Choroid plexus epithelial cell (primary cell): ENCODE measurements around the gene ST3GAL3.

Experiments used
- DNase-seq: peaks from one replicate; pipeline ENCODE4 v3.0.0-alpha.2; 2010; ENCODE audit warnings: low read depth
- H3K4me3 ChIP-seq: 2 replicates; pipeline ENCODE4 v1.5.1; 2011; ENCODE audit warnings: low read depth, mild to moderate bottlenecking, control low read depth, low read length, moderate library complexity
- CTCF ChIP-seq: conservative IDR thresholded peaks from 2 replicates; pipeline ENCODE4 v1.5.1; 2011; ENCODE audit warnings: low read depth, mild to moderate bottlenecking, control low read depth, inconsistent platforms, low read length, moderate library complexity

ST3GAL3 gene

GRCh38 chr1:43818691-43819090 lies 111.4 kb downstream of the ST3GAL3 start:
- no peak overlapping the region for H3K4me3 ChIP-seq
- no peak for DNase-seq
- no peak for TF ChIP-seq CTCF

GRCh38 chr1:43819357-43819756 lies 112.0 kb downstream of the ST3GAL3 start:
- DNase-seq: no peak
- no peak for TF ChIP-seq CTCF

GRCh38 chr1:43821471-43821870 lies 114.1 kb downstream of the ST3GAL3 start:
- no peak for TF ChIP-seq CTCF
- H3K4me3 ChIP-seq: no peak overlapping the region
- no peak for DNase-seq

More at GRCh38 chr1:43819357-43819756, 112.0 kb downstream of the ST3GAL3 start:
- no peak overlapping the region for H3K4me3 ChIP-seq

GRCh38 chr1:43822040-43822690 lies 114.8 kb downstream of the ST3GAL3 start:
- no peak overlapping the region for H3K4me3 ChIP-seq
- TF ChIP-seq CTCF: no peak
- peak; percentile 75 for DNase-seq

GRCh38 chr1:43824795-43825194 lies 117.5 kb downstream of the ST3GAL3 start:
- TF ChIP-seq CTCF: no peak
- no peak for DNase-seq

GRCh38 chr1:43828574-43828973 lies 121.2 kb downstream of the ST3GAL3 start:
- H3K4me3 ChIP-seq: no peak overlapping the region
- DNase-seq: no peak
- TF ChIP-seq CTCF: no peak

More at GRCh38 chr1:43824795-43825194, 117.5 kb downstream of the ST3GAL3 start:
- H3K4me3 ChIP-seq: no peak overlapping the region

- H3K4me3 ChIP-seq: no peak overlapping the region
- TF ChIP-seq CTCF: no peak
- no peak for DNase-seq
Measured at GRCh38 chr1:43830802-43831201, 123.5 kb downstream of the ST3GAL3 start.
